GM12892 (cell line): Measurements from ENCODE around the gene ARHGAP31.

ENCODE experiments used
- POLR2A ChIP-seq: IDR thresholded peaks from 2 replicates; pipeline ENCODE4 v1.6.1; 2011; ENCODE audit warnings: low read depth, low read length, control low read depth
- POLR2AphosphoS5 ChIP-seq: IDR thresholded peaks from 2 replicates; pipeline ENCODE4 v1.6.1; 2011; ENCODE audit warnings: low read depth, low read length, control low read depth

GRCh38 chr3:119295816-119296726, 1.9 kb downstream of the ARHGAP31 start:
- no peak for TF ChIP-seq POLR2AphosphoS5
- no peak for TF ChIP-seq POLR2A
